Sigmoid colon (tissue), 4 donors: Measurements from ENCODE around the gene SLC3A2.

ENCODE experiments used
- CTCF ChIP-seq, 4 experiments: fragments of 450-650 bp in 3 of 4; fragments of 200-600 bp in 1 of 4; IDR thresholded peaks; one replicate each; pipeline ENCODE4 v1.5.1; 2016 to 2019; ENCODE audit warnings: antibody characterized with exemption in 4 of 4, mild to moderate bottlenecking in 3 of 4, moderate library complexity in 2 of 4
- EP300 ChIP-seq, 4 donors: sonication (generic); formaldehyde crosslinking; IDR thresholded peaks; one replicate each; pipeline ENCODE4 v1.6.1; 2017; ENCODE audit warnings: antibody characterized with exemption in 4 of 4
- POLR2AphosphoS5 ChIP-seq, 4 donors: sonication (generic); formaldehyde crosslinking; IDR thresholded peaks; one replicate each; pipeline ENCODE4 v1.6.1; 2017; ENCODE audit warnings: antibody characterized with exemption in 4 of 4

- no peak for TF ChIP-seq CTCF (IDR thresholded peaks at IDR 0.05)
- TF ChIP-seq EP300 (IDR thresholded peaks at IDR 0.05): no peak
- no peak for TF ChIP-seq POLR2AphosphoS5 (IDR thresholded peaks at IDR 0.05)
These were observed 37.3 kb downstream of the SLC3A2 start for GRCh38 chr11:62917906-62918502.
